Endothelial cell of umbilical vein (primary cell): ENCODE measurements around the gene SGSM1. TPM values are rescaled to one million over a fixed set of nuclear protein-coding genes. Genes with fewer than 3 reads are reported as not detected.

Experiments used
- BruUV-seq: library from RNA; stranded (reverse); fragments of 400-500 nt; replicated peaks from 2 replicates; lab custom pipeline; 2021; lab: Mats Ljungman, UMichigan
- CTCF ChIA-PET: fragments of 300-600, 350-600 bp; sonication (Branson Sonifier 250); formaldehyde crosslinking; loops from one replicate; lab custom pipeline; 2021; ENCODE audit warnings: antibody characterized with exemption, inconsistent platforms; lab: Charles Lee
- POLR2A ChIA-PET: fragments of 300-600, 350-600 bp; sonication (Branson Sonifier 250); formaldehyde crosslinking; loops from one replicate; lab custom pipeline; 2021; ENCODE audit warnings: antibody characterized with exemption, inconsistent platforms; lab: Charles Lee
- DNase-seq: peaks from one replicate; pipeline ENCODE4 v3.0.0-alpha.2; 2011; ENCODE audit warnings: low read depth, low spot score
- FAIRE-seq: peaks from 2 replicates; lab custom pipeline; 2011; peaks lifted over from hg19 to GRCh38; lab: Jason Lieb, UNC
- H2AFZ ChIP-seq: 2 replicates; pipeline ENCODE4 v1.6.0; 2012; ENCODE audit warnings: low read depth, low read length, control low read depth, inconsistent platforms
- H3K27ac ChIP-seq: 2 replicates; pipeline ENCODE4 v1.5.1; 2011; ENCODE audit warnings: low read depth, mild to moderate bottlenecking, control low read depth, low read length, moderate library complexity; ENCODE audit not compliant: insufficient read depth
- H3K27me3 ChIP-seq, 2 experiments: 2 replicates each; pipeline versions ENCODE4 v1.6.0 to v1.6.1; 2011; ENCODE audit warnings: low read length in 2 of 2, mixed read lengths in 1 of 2; ENCODE audit not compliant: control insufficient read depth in 2 of 2, insufficient read depth in 2 of 2
- H3K36me3 ChIP-seq, 2 experiments: 2 replicates in 1 of 2; 3 replicates in 1 of 2; pipeline ENCODE4 v1.5.1; 2011; ENCODE audit warnings: low read length in 2 of 2, mild to moderate bottlenecking in 1 of 2, moderate library complexity in 1 of 2; ENCODE audit not compliant: control insufficient read depth in 2 of 2, insufficient read depth in 2 of 2; ENCODE audit errors: extremely low read depth in 1 of 2
- H3K4me1 ChIP-seq: 3 replicates; pipeline ENCODE4 v1.5.1; 2011; ENCODE audit warnings: mild to moderate bottlenecking, low read length; ENCODE audit not compliant: control insufficient read depth, insufficient read depth; ENCODE audit errors: extremely low read depth
- H3K4me2 ChIP-seq: 2 replicates; pipeline ENCODE4 v1.6.1; 2011; ENCODE audit warnings: low read length, control low read depth, mixed read lengths; ENCODE audit not compliant: insufficient read depth
- H3K4me3 ChIP-seq, 3 experiments: fragments of 200-600 bp in 1 of 3; sonication (generic), shearing (Covaris generic) in 1 of 3; replicated peaks in 1 of 3; 2 replicates each; pipeline ENCODE4 v1.5.1; 2011 to 2016; ENCODE audit warnings: control low read depth in 3 of 3, low read length in 3 of 3, mild to moderate bottlenecking in 2 of 3, inconsistent platforms in 1 of 3, low read depth in 1 of 3, moderate library complexity in 1 of 3; ENCODE audit not compliant: insufficient read depth in 1 of 3
- H3K79me2 ChIP-seq: 2 replicates; pipeline ENCODE4 v1.6.0; 2012; ENCODE audit warnings: low read length, inconsistent platforms; ENCODE audit not compliant: control insufficient read depth, insufficient read depth
- H3K9ac ChIP-seq: replicated peaks from 2 replicates; pipeline ENCODE3; 2011; ENCODE audit warnings: low read length, control low read depth; ENCODE audit not compliant: insufficient read depth; ENCODE audit errors: extremely low read depth
- H3K9me1 ChIP-seq: replicated peaks from 3 replicates; pipeline ENCODE4 v1.6.0; 2011; ENCODE audit warnings: mild to moderate bottlenecking, low read length; ENCODE audit not compliant: control insufficient read depth, insufficient read depth; ENCODE audit errors: extremely low read depth
- H3K9me3 ChIP-seq: replicated peaks from 2 replicates; pipeline ENCODE4 v1.5.1; 2012; ENCODE audit warnings: low read length, inconsistent platforms; ENCODE audit not compliant: control insufficient read depth, insufficient read depth
- H4K20me1 ChIP-seq: replicated peaks from 2 replicates; pipeline ENCODE3; 2011; ENCODE audit warnings: mild to moderate bottlenecking, low read length; ENCODE audit not compliant: control insufficient read depth, insufficient read depth; ENCODE audit errors: extremely low read depth
- FOS ChIP-seq: IDR thresholded peaks from 2 replicates; pipeline ENCODE4 v1.6.1; 2011; ENCODE audit warnings: mild to moderate bottlenecking, low read length, moderate library complexity, borderline replicate concordance; ENCODE audit not compliant: insufficient read depth
- GATA2 ChIP-seq: IDR thresholded peaks from 2 replicates; pipeline ENCODE4 v1.7.0; 2011; ENCODE audit warnings: low read depth, mild to moderate bottlenecking, moderate library complexity, mixed read lengths, low read length; ENCODE audit not compliant: insufficient read length, insufficient read depth
- MYC ChIP-seq: IDR thresholded peaks from one replicate; pipeline ENCODE4 v1.6.1; 2011; ENCODE audit warnings: mild to moderate bottlenecking, low read depth, low read length
- POLR2A ChIP-seq: IDR thresholded peaks from 2 replicates; pipeline ENCODE4 v1.6.1; 2012; ENCODE audit warnings: low read depth, mild to moderate bottlenecking, control low read depth, low read length
- POLR2AphosphoS5 ChIP-seq: IDR thresholded peaks from 2 replicates; pipeline ENCODE4 v1.6.1; 2012; ENCODE audit warnings: low read depth, mild to moderate bottlenecking, control low read depth, low read length, moderate library complexity; ENCODE audit not compliant: insufficient read depth
- dilution Hi-C: fragments of 300-500 bp; cut with MboI; formaldehyde crosslinking; loops from one replicate; pipeline ENCODE4 v1.15.0; 2019; ENCODE audit warnings: low sequenced_read_pairs; ENCODE audit not compliant: extremely low pct_ligation_motif_present
- intact Hi-C: fragments of 100-400 bp; cut with micrococcal nuclease; formaldehyde crosslinking; loops from one replicate; pipeline ENCODE4 v1.10.0; 2022
- polyA plus RNA-seq, 4 experiments: library from polyadenylated mRNA; depleted of rRNA in 3 of 4; stranded (reverse) in 3 of 4; unstranded in 1 of 4; fragments of >200 nt; gene quantifications; 2 replicates each; pipeline versions ENCODE4 v1.2.1 to v1.2.3, GENCODE V29; 2011 to 2012; ENCODE audit warnings: missing spikeins in 1 of 4
- total RNA-seq: library from RNA; stranded (reverse); gene quantifications from 2 replicates; pipeline ENCODE4 v1.2.3, GENCODE V29; 2021
- TF ChIP-seq, protein P1 (sequence below): IDR thresholded peaks from 2 replicates; pipeline ENCODE4 v1.6.1; 2011; ENCODE audit not compliant: insufficient read depth, insufficient read length
- TF ChIP-seq, protein P2 (sequence below), 2 donors: IDR thresholded peaks; 1 replicate in 1 of 2; 2 replicates in 1 of 2; pipeline ENCODE4 v1.5.1; 2011; ENCODE audit warnings: low read length in 2 of 2, mild to moderate bottlenecking in 2 of 2, moderate library complexity in 2 of 2, control low read depth in 1 of 2, inconsistent platforms in 1 of 2, low read depth in 1 of 2; ENCODE audit not compliant: insufficient read depth in 1 of 2; ENCODE audit errors: extremely low read depth in 1 of 2

Gene SGSM1
- total and polyA plus RNA-seq, 2 donors (not counting 3 experiments of a cell fraction or from before 2014, with no cell fraction given): 0.10 to 1.1 TPM

DNA sequence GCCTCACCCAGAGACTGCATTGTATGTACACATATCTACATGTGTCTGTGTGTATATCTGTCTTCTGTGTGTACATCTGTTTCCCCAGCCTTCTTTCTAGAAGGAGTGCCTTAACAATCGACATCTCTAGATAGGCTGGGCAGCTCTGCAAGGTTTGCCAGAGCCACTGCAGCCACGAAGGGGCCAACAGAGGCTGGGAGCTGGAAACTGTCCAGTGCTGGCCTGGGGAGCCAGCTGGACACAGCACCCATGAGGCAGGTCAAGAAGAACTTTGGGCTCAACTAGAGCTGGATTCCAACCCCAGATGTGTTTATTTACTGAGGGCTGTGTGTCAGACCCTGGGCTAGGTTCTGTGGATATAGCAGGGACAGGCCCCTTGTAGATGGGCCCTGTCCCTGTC, 3.3 kb downstream of the SGSM1 start:
- DNase-seq (no peak), FAIRE-seq (no peak)
- H3K4me3 ChIP-seq: no peak overlapping the region
- no peak overlapping the region for H3K27ac ChIP-seq
- H3K36me3 ChIP-seq: no peaks in the 10 kb centered on the region
- no peaks in the 10 kb centered on the region for H3K9me1 ChIP-seq
- no peak overlapping the region for H3K4me2 ChIP-seq
- ChIA-PET POLR2A (no interaction called here), CTCF (interaction anchor here (1.2 kb wide), 1 partner anchor 9 kb away, joined by 7 read pairs; no protein-coding TSS in a partner anchor)
- no peak overlapping the region for H2AFZ ChIP-seq
- H4K20me1 ChIP-seq: no peaks in the 10 kb centered on the region
- H3K9me3 ChIP-seq: no peaks in the 10 kb centered on the region
- intact Hi-C loops (no loop called here), dilution Hi-C loops (no loop called here)
- peaks cover 17% of the 10 kb centered on the region for H3K4me1 ChIP-seq
- BruUV-seq: no TSS peak
- peaks cover 0 to 4% of the 10 kb centered on the region in 2 experiments for H3K27me3 ChIP-seq
- no peak for TF ChIP-seq GATA2
- no peak for TF ChIP-seq MYC
- no peak overlapping the region for H3K9ac ChIP-seq
- H3K79me2 ChIP-seq: no peaks in the 10 kb centered on the region

DNA sequence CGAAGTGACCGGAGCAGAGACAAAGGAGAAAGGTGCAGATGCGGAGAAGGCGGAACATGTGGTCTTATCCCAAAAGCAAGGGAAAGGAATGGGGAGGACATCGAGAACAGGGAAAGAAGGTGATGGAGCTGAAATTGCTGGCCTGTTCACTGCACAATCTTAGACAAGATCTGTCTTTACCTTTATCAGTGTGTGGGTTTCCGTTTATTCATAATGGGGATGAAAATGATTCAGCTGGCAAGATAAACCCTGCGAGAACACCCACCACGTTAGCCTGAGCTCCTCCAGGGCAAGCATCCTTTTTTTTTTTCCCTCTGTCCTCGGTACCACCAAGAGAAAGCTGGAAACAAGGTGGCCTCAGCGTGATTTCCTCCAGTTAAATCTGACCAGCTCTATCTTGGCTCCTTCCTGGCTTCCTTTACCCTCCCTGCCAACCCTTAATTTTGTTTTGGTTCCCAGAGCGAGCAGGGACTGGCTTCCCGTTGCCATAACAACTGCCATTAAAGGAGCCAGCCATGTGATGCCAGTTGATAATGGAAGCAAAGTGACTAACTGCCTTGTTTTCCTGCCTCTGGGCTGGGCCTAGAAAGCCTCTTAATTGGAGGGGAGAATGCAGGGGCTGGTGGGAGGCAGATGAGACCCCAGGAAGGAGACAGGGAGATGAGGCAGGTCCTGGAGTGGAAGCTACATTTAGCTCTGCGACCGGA, 4.2 kb downstream of the SGSM1 start:
- no peak for TF ChIP-seq FOS
- TF ChIP-seq, protein P1, sequence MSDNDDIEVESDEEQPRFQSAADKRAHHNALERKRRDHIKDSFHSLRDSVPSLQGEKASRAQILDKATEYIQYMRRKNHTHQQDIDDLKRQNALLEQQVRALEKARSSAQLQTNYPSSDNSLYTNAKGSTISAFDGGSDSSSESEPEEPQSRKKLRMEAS: no peak
- TF ChIP-seq MYC: no peak
- TF ChIP-seq, protein P2, sequence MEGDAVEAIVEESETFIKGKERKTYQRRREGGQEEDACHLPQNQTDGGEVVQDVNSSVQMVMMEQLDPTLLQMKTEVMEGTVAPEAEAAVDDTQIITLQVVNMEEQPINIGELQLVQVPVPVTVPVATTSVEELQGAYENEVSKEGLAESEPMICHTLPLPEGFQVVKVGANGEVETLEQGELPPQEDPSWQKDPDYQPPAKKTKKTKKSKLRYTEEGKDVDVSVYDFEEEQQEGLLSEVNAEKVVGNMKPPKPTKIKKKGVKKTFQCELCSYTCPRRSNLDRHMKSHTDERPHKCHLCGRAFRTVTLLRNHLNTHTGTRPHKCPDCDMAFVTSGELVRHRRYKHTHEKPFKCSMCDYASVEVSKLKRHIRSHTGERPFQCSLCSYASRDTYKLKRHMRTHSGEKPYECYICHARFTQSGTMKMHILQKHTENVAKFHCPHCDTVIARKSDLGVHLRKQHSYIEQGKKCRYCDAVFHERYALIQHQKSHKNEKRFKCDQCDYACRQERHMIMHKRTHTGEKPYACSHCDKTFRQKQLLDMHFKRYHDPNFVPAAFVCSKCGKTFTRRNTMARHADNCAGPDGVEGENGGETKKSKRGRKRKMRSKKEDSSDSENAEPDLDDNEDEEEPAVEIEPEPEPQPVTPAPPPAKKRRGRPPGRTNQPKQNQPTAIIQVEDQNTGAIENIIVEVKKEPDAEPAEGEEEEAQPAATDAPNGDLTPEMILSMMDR (IDR thresholded peaks at IDR 0.05; ENCODE audit: extremely low read depth in 1 of 2, insufficient read depth in 1 of 2, low read depth in 1 of 2, low read length in 2 of 2): no peak
- no peak for TF ChIP-seq POLR2AphosphoS5
- no peak for TF ChIP-seq POLR2A
- Histone ChIP-seq H3K9me3 (no peaks in the 10 kb centered on the region), H3K9me1 (no peaks in the 10 kb centered on the region), H3K9ac (no peak overlapping the region), H3K27ac (no peak overlapping the region), H3K4me2 (no peak overlapping the region), H3K79me2 (no peaks in the 10 kb centered on the region), H4K20me1 (no peaks in the 10 kb centered on the region), H3K4me3 (no peak overlapping the region), H3K27me3 (peaks cover 0 to 4% of the 10 kb centered on the region in 2 experiments), H2AFZ (no peak overlapping the region), H3K36me3 (no peaks in the 10 kb centered on the region), H3K4me1 (peaks cover 17% of the 10 kb centered on the region)
- dilution Hi-C loops (no loop called here), intact Hi-C loops (no loop called here)
- FAIRE-seq (no peak), DNase-seq (peak; percentile 55)
- BruUV-seq: no TSS peak
- POLR2A ChIA-PET: no interaction called here
- CTCF ChIA-PET: interaction anchor here (0.8 to 1.2 kb wide), 2 partner anchors 10 to 38 kb away, joined by 3 to 7 read pairs; no protein-coding TSS in a partner anchor
